ENCODE data around the gene MAGI2.
"Not testable (repeated sequence)": the region's sequence is repeated elsewhere in the genome, so short reads cannot be mapped to it uniquely, and the experiment has no call there.

Gene MAGI2

GRCh38 chr7:78649976-78650375, 803.5 kb downstream of the MAGI2 start:
- DNase-seq (ENCODE audit: low read depth in 3 of 3), result no peak

- DNase-seq (ENCODE audit: low read depth in 3 of 3), result no peak
These were observed 804.2 kb downstream of the MAGI2 start for GRCh38 chr7:78649236-78649635.

DNA sequence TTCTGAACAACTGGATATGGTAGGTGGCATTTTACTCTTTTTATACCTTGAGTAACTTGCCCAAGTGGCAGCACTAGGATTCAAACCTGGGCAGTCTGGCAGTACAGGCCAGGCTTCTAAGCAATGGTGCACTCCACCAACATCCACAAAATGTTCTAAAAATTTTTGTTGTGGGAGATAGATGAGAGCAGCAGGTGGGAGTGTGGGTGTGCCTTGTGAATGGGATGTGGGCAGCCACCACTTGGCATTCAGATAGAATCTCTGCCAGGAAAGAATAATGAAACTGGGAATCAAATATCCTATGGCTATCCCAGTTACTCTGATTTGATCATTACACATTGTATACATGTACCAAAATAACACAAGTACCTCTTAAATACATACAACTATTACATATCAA, 810.7 kb downstream of the MAGI2 start:
- no peak for DNase-seq (ENCODE audit: low read depth in 3 of 3)

DNA sequence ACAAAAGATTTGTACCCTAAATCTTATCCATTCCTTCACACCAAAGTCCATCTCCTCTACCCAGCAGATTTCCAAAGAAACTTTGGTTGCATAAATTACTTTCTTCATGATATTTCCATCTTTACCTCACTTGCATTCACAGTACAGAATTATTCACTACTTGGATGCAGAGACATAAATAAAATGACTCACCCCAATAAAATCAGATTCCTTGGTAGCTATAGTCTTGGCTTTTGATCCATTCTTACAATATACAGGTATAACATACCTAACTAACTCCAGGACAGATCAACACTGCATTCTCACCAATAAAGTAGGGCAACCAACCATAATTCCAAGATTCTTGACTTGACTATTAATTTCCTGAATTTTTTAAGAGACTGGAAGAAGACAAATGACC, 815.1 kb downstream of the MAGI2 start:
- DNase-seq (ENCODE audit: low read depth in 3 of 3), result no peak

DNA sequence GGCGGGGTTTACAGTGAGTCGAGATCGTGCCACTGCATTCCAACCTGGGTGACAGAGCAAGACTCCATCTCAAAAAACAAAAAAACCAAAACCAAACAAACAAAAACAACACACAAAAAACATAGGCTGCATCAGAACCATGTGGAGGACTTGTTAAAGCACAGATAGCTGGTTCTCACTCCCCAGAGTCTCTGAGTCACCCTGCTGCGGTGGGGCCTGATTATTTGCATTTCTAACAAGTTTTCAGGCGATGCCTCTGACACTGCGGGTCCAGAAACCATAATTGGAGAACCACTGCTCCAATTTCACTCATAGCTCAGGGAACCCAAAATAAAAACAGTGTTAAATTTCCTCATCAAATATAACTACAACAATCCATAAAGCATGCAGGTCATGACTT, 816.7 kb downstream of the MAGI2 start:
- no peak for DNase-seq (ENCODE audit: low read depth in 3 of 3)

DNA sequence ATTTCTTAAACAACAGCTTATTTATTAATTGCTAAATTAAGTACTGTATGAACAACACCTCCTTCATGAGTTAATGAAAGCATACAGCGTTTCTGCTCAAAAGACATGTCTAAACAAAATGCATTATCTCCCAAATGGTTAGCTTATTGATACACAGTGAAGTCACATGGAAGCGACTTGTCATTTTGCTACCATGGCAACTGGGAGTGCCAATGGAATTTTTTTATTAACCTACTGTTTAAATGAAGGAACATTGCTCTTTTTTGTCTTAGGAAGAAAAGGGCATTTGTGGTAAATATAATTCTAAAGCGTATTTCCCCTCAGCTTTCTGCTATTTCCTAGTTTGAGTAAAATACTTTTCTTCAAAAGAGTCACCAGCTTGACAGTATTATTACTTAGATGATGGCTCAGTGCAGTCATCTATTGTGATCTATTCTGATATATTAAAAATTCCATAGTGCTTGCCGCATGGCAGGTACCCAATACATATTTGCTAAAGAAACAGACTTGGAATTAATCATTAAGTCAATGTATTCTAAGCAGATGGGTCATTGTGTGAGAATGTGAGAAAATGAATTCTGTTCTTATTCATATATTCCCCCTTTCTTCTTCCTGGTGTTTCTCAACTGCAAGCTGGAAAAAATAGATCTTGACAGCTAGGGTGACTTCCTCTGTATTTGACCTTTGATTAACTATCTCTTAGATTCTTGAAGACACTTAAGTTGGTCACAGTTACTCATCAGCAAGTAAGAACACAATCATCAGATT, 818.3 kb downstream of the MAGI2 start:
- no peak for DNase-seq (ENCODE audit: low read depth in 3 of 3)

GRCh38 chr7:78634093-78634492, 819.4 kb downstream of the MAGI2 start:
- DNase-seq (ENCODE audit: low read depth in 3 of 3), result no peak

- no peak for DNase-seq (ENCODE audit: low read depth in 3 of 3)
These were observed 832.5 kb downstream of the MAGI2 start for GRCh38 chr7:78620920-78621319.

DNA sequence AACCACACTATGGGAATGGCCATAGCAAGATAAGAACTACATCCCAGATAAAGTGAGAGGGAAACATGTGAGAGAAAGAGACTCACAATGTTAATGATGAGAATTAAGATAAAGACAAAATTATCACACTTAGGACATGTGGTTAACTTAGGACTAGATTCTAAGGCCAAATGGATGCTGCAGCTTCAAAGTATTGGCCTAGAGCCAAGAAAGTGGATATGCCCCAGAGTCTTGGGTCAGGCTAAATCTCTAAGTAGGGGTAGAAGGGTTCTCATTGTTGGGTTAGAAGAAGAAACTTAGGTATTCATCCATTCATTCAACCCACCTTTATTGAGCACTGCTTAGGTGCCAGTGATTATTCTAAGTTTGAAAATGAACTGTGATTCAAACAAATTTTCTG, 836.9 kb downstream of the MAGI2 start:
- DNase-seq (ENCODE audit: low read depth in 3 of 3), result no peak

GRCh38 chr7:78609281-78609680, 844.2 kb downstream of the MAGI2 start:
- DNase-seq (ENCODE audit: low read depth in 3 of 3), result no peak

DNA sequence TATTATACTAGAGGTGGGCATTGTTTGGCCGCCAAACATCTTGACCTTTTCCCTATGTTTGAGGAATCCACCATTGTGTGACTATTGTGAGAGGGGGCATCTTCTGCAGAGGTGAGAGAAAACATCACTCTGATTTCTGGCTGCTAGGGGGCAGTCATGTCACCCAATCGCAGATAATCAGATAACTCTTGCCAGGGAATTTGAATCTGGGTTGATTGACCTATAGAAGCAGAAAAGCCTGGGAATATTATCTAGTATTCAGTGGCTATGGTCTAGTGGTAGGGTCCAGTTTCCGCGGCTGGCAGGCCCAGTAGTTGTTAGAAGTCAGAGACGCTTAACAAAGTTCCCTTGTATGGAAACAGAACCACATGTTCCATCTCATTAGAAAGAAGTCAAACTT, 846.4 kb downstream of the MAGI2 start:
- DNase-seq (ENCODE audit: low read depth in 3 of 3), result no peak

GRCh38 chr7:78605119-78605518, 848.3 kb downstream of the MAGI2 start:
- no peak for DNase-seq (ENCODE audit: low read depth in 3 of 3)

DNA sequence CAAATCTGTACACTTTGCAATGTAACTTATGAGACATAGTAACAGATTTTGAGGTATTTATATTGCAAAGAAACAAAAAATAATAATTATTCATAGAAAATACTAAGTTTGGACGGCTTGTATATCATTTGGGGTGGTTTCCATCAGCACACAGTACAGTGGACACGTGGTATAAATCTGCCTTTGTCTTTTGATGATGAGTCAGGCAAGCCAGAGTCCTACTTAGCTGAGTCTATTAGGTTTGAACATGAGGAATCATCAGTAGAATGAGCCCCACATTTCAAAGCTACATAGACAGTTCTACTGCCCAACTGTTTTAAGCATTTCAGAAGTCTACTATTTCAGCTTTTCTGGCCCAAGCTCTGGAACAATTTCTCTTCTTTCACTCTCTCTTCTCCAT, 851.7 kb downstream of the MAGI2 start:
- DNase-seq (ENCODE audit: low read depth in 3 of 3), result no peak

DNA sequence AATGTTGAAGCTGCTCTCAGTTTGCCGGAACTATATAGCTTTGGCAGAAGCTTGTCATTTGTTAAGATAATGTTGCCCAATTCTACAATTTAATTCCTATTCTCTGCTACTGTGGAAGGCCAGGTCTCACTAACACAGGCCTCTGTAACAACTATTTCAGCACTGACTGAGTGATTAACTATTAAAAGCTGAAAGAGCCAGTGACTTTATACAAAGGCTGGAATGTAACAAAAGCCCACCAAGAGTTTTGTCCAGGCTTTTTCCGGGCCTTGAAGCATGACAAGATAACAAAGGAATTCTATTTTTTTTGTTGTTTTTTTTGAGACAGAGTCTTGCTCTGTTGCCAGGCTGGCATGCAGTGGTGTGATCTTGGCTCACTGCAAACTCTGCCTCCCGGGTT, 859.3 kb downstream of the MAGI2 start:
- no peak for DNase-seq (ENCODE audit: low read depth in 3 of 3)

- no peak for DNase-seq (ENCODE audit: low read depth in 3 of 3)
These were observed 865.1 kb downstream of the MAGI2 start for GRCh38 chr7:78588393-78588792.

- DNase-seq (ENCODE audit: low read depth in 3 of 3), result no peak
These were observed 865.9 kb downstream of the MAGI2 start for GRCh38 chr7:78587443-78588044.

DNA sequence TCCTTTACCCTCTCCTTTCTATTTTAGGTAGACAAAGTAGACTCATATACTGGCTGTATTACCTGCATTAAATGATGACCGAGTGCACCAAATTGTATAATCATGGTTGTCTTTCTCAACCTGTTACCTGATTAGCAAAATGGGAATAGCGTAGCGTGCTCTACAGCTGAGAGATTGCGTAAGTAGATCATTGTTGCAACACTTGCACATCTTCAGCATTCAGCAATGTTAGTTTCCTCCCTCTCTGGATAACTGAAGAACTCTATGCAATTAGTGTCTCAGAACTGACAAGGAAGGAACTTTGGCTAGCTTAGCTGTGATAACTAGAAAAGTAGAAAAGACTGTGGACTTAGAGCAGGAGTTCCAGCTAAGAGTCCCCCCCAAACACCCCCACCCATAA, 867.5 kb downstream of the MAGI2 start:
- DNase-seq (ENCODE audit: low read depth in 3 of 3), result no peak

GRCh38 chr7:78578686-78579085, 874.8 kb downstream of the MAGI2 start:
- DNase-seq (ENCODE audit: low read depth in 3 of 3), result no peak

GRCh38 chr7:78577174-78577952, 876.1 kb downstream of the MAGI2 start:
- not testable (repeated sequence) for DNase-seq (ENCODE audit: low read depth in 3 of 3)

DNA sequence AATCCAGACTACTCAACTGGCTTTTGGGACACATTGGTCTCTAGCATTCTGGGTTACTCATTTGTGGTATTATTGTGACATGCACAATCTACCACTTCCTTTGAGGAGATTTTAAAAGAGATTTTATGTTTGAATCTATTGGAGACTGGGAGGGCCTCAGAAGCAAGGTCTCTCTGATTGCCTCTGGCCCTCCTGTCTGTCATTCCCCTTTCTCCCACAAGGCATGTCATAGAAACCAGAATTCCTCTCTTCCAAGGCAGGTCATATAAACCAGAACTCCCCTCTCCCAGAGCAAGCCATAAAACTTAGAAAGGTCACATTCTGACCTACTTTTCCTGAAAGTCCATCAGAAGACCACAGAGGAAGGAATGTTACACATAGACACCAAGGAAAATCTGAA, 877.2 kb downstream of the MAGI2 start:
- no peak for DNase-seq (ENCODE audit: low read depth in 3 of 3)

- no peak for DNase-seq (ENCODE audit: low read depth in 3 of 3)
These were observed 882.2 kb downstream of the MAGI2 start for GRCh38 chr7:78571292-78571691.

DNA sequence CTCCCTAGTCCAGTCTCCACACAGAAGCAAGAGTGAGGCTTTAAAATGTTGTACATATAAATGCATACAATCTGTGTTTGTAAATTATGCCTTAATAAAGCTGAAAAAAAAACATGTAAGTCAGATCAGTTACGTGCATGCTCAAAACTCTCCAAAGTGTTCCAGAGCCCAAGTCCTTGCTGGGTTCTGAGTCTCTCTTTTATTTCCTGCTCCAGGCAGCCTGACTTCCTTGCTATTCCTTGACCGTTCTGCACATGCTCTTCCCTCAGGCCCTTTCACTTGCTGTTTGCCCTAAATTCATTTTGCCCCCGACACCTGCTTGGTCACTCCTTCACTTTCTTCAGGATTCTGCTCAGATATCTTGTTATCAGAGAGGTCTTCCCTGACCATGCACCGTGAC, 884.8 kb downstream of the MAGI2 start:
- DNase-seq (ENCODE audit: low read depth in 3 of 3), result no peak

DNA sequence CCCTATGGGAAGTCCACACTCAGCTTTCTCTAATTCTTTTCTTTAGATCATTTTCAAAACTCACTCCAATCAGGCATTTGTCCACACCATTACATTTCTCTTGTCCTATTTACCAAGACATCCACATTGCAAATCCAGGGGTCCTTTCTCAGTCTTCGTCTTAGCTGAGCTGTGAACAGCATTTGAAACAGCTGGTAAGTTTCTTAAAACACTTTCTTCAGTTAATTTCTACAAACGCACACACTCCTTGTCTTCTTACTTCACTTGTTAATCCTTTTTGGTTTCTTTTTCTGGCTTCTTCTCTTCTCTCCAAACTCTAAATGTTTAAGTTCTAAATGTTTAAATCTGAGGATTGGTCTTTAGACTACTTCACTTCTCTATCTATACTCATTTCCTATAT, 885.6 kb downstream of the MAGI2 start:
- no peak for DNase-seq (ENCODE audit: low read depth in 3 of 3)
